Duodenal mucosa (tissue), 2 donors: ENCODE data around the gene SIRPA.

Experiments used
- H3K27ac ChIP-seq: one replicate; pipeline ENCODE4 v1.7.0; 2013; ENCODE audit warnings: low read depth, low read length
- H3K27me3 ChIP-seq, 2 donors: one replicate each; pipeline ENCODE4 v1.7.0; 2013; ENCODE audit warnings: low read length in 2 of 2, control low read depth in 1 of 2; ENCODE audit not compliant: insufficient read depth in 2 of 2, control insufficient read depth in 1 of 2
- H3K36me3 ChIP-seq, 2 donors: one replicate each; pipeline ENCODE4 v1.7.0; 2013; ENCODE audit warnings: low read length in 2 of 2, control low read depth in 1 of 2; ENCODE audit not compliant: insufficient read depth in 2 of 2, control insufficient read depth in 1 of 2
- H3K4me1 ChIP-seq, 2 donors: one replicate each; pipeline ENCODE4 v1.7.0; 2013; ENCODE audit warnings: low read length in 2 of 2, control low read depth in 1 of 2; ENCODE audit not compliant: insufficient read depth in 2 of 2, control insufficient read depth in 1 of 2
- H3K4me3 ChIP-seq, 2 donors: one replicate each; pipeline ENCODE4 v1.7.0; 2013; ENCODE audit warnings: low read length in 2 of 2, low read depth in 1 of 2
- H3K9ac ChIP-seq, 2 donors: one replicate each; pipeline ENCODE4 v1.7.0; 2013; ENCODE audit warnings: low read length in 2 of 2, low read depth in 1 of 2
- H3K9me3 ChIP-seq, 2 donors: one replicate each; pipeline ENCODE4 v1.7.0; 2013; ENCODE audit warnings: low read length in 2 of 2, control low read depth in 1 of 2; ENCODE audit not compliant: control insufficient read depth in 1 of 2

The SIRPA gene

GRCh38 chr20:1885254-1885653 lies 10.0 kb upstream of the SIRPA start:
- H3K4me1 ChIP-seq: peaks cover 9 to 28% of the 10 kb centered on the region in 2 donors
- no peak overlapping the region for H3K4me3 ChIP-seq
- H3K27me3 ChIP-seq: peaks cover 0 to 15% of the 10 kb centered on the region in 2 donors
- no peak overlapping the region for H3K9ac ChIP-seq
- no peaks in the 10 kb centered on the region for H3K9me3 ChIP-seq
- H3K27ac ChIP-seq: no peak overlapping the region
- H3K36me3 ChIP-seq: no peaks in the 10 kb centered on the region

GRCh38 chr20:1885940-1886693 lies 9.1 kb upstream of the SIRPA start:
- no peaks in the 10 kb centered on the region for H3K36me3 ChIP-seq
- H3K4me3 ChIP-seq: no peak overlapping the region
- no peaks in the 10 kb centered on the region for H3K9me3 ChIP-seq
- peaks cover 9 to 20% of the 10 kb centered on the region in 2 donors for H3K4me1 ChIP-seq
- H3K27ac ChIP-seq: no peak overlapping the region
- H3K9ac ChIP-seq: no peak overlapping the region
- peaks cover 0 to 9% of the 10 kb centered on the region in 2 donors for H3K27me3 ChIP-seq

- Histone ChIP-seq H3K9me3 (no peaks in the 10 kb centered on the region), H3K4me3 (no peak overlapping the region), H3K4me1 (peaks cover 9 to 16% of the 10 kb centered on the region in 2 donors), H3K27ac (no peak overlapping the region), H3K27me3 (peaks cover 0 to 9% of the 10 kb centered on the region in 2 donors), H3K9ac (no peak overlapping the region), H3K36me3 (no peaks in the 10 kb centered on the region)
Observed at GRCh38 chr20:1887321-1887720, 7.9 kb upstream of the SIRPA start.

- no peak overlapping the region for H3K27ac ChIP-seq
- H3K36me3 ChIP-seq: no peaks in the 10 kb centered on the region
- H3K4me1 ChIP-seq: peaks cover 11 to 16% of the 10 kb centered on the region in 2 donors
- H3K9me3 ChIP-seq: no peaks in the 10 kb centered on the region
- H3K9ac ChIP-seq: no peak overlapping the region
- no peak overlapping the region for H3K4me3 ChIP-seq
- H3K27me3 ChIP-seq: peaks cover 0 to 9% of the 10 kb centered on the region in 2 donors
Observed at GRCh38 chr20:1887756-1888155, 7.5 kb upstream of the SIRPA start.

- H3K9me3 ChIP-seq: no peaks in the 10 kb centered on the region
- H3K9ac ChIP-seq: no peak overlapping the region
- H3K36me3 ChIP-seq: no peaks in the 10 kb centered on the region
- H3K4me3 ChIP-seq: no peak overlapping the region
- peaks cover 0 to 9% of the 10 kb centered on the region in 2 donors for H3K27me3 ChIP-seq
- H3K27ac ChIP-seq: no peak overlapping the region
- peaks cover 12 to 16% of the 10 kb centered on the region in 2 donors for H3K4me1 ChIP-seq
Observed at GRCh38 chr20:1888796-1889463, 6.3 kb upstream of the SIRPA start.

GRCh38 chr20:1890469-1891262 lies 4.5 kb upstream of the SIRPA start:
- Histone ChIP-seq H3K9ac (no peak overlapping the region), H3K9me3 (no peaks in the 10 kb centered on the region), H3K4me3 (no peak overlapping the region), H3K27me3 (peaks cover 0 to 8% of the 10 kb centered on the region in 2 donors), H3K4me1 (peaks cover 14 to 15% of the 10 kb centered on the region in 2 donors), H3K27ac (no peak overlapping the region), H3K36me3 (no peaks in the 10 kb centered on the region)

GRCh38 chr20:1891263-1892118 lies 3.7 kb upstream of the SIRPA start:
- H3K27me3 ChIP-seq: peaks cover 0 to 5% of the 10 kb centered on the region in 2 donors
- H3K9ac ChIP-seq: no peak overlapping the region
- no peaks in the 10 kb centered on the region for H3K36me3 ChIP-seq
- no peaks in the 10 kb centered on the region for H3K9me3 ChIP-seq
- H3K27ac ChIP-seq: no peak overlapping the region
- peaks cover 17 to 21% of the 10 kb centered on the region in 2 donors for H3K4me1 ChIP-seq
- no peak overlapping the region for H3K4me3 ChIP-seq

- peaks cover 17 to 24% of the 10 kb centered on the region in 2 donors for H3K4me1 ChIP-seq
Observed at GRCh38 chr20:1892119-1892385, 3.2 kb upstream of the SIRPA start.

GRCh38 chr20:1893721-1894470 lies 1.3 kb upstream of the SIRPA start:
- Histone ChIP-seq H3K9ac (peak overlapping the region in 1 of 2 donors; percentile 25), H3K4me1 (peaks cover 20 to 24% of the 10 kb centered on the region in 2 donors), H3K27me3 (peaks cover 0 to 5% of the 10 kb centered on the region in 2 donors)

More at GRCh38 chr20:1892119-1892385, 3.2 kb upstream of the SIRPA start:
- H3K9me3 ChIP-seq: no peaks in the 10 kb centered on the region
- no peak overlapping the region for H3K4me3 ChIP-seq
- no peak overlapping the region for H3K9ac ChIP-seq
- H3K36me3 ChIP-seq: no peaks in the 10 kb centered on the region
- no peak overlapping the region for H3K27ac ChIP-seq
- peaks cover 0 to 5% of the 10 kb centered on the region in 2 donors for H3K27me3 ChIP-seq

More at GRCh38 chr20:1893721-1894470, 1.3 kb upstream of the SIRPA start:
- no peaks in the 10 kb centered on the region for H3K36me3 ChIP-seq
- H3K27ac ChIP-seq: peak overlapping the region; percentile 71
- no peaks in the 10 kb centered on the region for H3K9me3 ChIP-seq
- peak overlapping the region; percentile 58 to 66 for H3K4me3 ChIP-seq
